ENCODE measurements around the gene OTX2. TPM values are rescaled to one million over a fixed set of nuclear protein-coding genes. Genes with fewer than 3 reads are reported as not detected.

Gene OTX2
- polyA plus RNA-seq, 1 of the 3 experiments (the other 2 are of a cell fraction): not detected

DNA sequence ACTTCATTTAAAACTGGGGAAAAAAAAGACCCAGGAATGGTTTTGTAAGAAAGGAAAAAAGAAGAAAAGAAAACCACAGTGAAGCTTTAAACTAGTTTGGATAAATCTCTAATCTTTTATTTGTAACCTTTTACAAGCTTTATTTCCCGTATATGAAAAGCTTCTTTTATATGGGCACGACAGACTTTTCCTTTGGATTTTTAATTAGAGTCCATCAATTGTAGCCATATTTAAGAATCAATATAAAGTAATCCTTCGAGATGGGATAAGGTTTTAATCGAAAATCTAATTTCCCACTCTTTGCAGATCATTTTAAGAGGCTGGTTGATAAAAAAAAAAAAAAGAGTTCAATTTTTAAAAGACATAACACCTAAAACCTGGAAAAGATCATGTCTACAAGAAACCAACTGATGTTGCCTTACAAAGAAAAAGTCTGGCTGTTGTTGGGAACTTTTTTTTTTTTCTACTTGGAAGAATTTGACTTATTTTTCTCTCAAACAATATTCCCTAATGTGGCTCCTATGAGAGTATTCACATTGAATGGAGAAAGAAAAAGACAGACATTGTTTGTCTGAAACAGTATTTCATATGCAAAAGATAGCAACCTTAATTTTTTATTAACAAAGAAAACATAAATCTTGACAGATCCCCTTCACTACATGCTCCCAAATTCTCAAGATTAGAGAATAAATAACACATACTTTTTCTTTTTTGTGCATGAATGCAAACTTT lies 4.9 kb upstream of the OTX2 start:
- no peaks in the 10 kb centered on the region for H3K36me3 ChIP-seq (replicated peaks in 1 of 2; ENCODE audit: control insufficient read depth in 1 of 2, insufficient read depth in 2 of 2, low read length in 1 of 2)
- no peak overlapping the region for H3K4me2 ChIP-seq
- H3K9ac ChIP-seq: no peak overlapping the region
- DNase-seq: no peak
- no peaks in the 10 kb centered on the region for H3K4me1 ChIP-seq (ENCODE audit: control insufficient read depth in 1 of 2, insufficient read depth in 2 of 2, low read depth in 1 of 2, low read length in 1 of 2)
- no peak overlapping the region for H3K4me3 ChIP-seq (ENCODE audit: low read depth in 2 of 2, low read length in 1 of 2)
- no peak overlapping the region for H3K27ac ChIP-seq (ENCODE audit: low read depth in 2 of 2, low read length in 1 of 2)
- H3K27me3 ChIP-seq (ENCODE audit: insufficient read depth): peaks cover 74% of the 10 kb centered on the region
- ChIA-PET CTCF (no interaction called here), POLR2A (no interaction called here)
- H3K79me2 ChIP-seq (ENCODE audit: insufficient read depth): no peaks in the 10 kb centered on the region
- no peaks in the 10 kb centered on the region for H4K20me1 ChIP-seq (ENCODE audit: insufficient read depth)
- H3F3A ChIP-seq (replicated peaks; ENCODE audit: insufficient read depth): no peaks in the 10 kb centered on the region
- TF ChIP-seq FOXM1 (IDR thresholded peaks at IDR 0.05; ENCODE audit: low read depth) (no peak), YY1 (IDR thresholded peaks at IDR 0.05; ENCODE audit: low read depth) (no peak), TCF12 (IDR thresholded peaks at IDR 0.05) (no peak), RFX5 (IDR thresholded peaks at IDR 0.05; ENCODE audit: low read length) (no peak), EZH2phosphoT487 (IDR thresholded peaks at IDR 0.05; ENCODE audit: borderline replicate concordance, low read depth) (no peak), FOXJ3 (CRISPR knock-in tag; IDR thresholded peaks at IDR 0.05) (no peak), TEAD4 (IDR thresholded peaks at IDR 0.05; ENCODE audit: borderline replicate concordance, insufficient read depth) (no peak), NFIC (IDR thresholded peaks at IDR 0.05; ENCODE audit: borderline replicate concordance) (no peak), EP300 (IDR thresholded peaks at IDR 0.05; ENCODE audit: borderline replicate concordance in 1 of 2, low read depth in 1 of 2, low read length in 1 of 2) (no peak), SIN3A (IDR thresholded peaks at IDR 0.05; ENCODE audit: borderline replicate concordance, low read depth, low read length) (no peak), TAF1 (IDR thresholded peaks at IDR 0.05; ENCODE audit: borderline replicate concordance, low read depth, low read length) (no peak), SMC3 (IDR thresholded peaks at IDR 0.05; ENCODE audit: low read depth, low read length) (no peak)
- TF ChIP-seq, protein P1, sequence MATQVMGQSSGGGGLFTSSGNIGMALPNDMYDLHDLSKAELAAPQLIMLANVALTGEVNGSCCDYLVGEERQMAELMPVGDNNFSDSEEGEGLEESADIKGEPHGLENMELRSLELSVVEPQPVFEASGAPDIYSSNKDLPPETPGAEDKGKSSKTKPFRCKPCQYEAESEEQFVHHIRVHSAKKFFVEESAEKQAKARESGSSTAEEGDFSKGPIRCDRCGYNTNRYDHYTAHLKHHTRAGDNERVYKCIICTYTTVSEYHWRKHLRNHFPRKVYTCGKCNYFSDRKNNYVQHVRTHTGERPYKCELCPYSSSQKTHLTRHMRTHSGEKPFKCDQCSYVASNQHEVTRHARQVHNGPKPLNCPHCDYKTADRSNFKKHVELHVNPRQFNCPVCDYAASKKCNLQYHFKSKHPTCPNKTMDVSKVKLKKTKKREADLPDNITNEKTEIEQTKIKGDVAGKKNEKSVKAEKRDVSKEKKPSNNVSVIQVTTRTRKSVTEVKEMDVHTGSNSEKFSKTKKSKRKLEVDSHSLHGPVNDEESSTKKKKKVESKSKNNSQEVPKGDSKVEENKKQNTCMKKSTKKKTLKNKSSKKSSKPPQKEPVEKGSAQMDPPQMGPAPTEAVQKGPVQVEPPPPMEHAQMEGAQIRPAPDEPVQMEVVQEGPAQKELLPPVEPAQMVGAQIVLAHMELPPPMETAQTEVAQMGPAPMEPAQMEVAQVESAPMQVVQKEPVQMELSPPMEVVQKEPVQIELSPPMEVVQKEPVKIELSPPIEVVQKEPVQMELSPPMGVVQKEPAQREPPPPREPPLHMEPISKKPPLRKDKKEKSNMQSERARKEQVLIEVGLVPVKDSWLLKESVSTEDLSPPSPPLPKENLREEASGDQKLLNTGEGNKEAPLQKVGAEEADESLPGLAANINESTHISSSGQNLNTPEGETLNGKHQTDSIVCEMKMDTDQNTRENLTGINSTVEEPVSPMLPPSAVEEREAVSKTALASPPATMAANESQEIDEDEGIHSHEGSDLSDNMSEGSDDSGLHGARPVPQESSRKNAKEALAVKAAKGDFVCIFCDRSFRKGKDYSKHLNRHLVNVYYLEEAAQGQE (IDR thresholded peaks at IDR 0.05; ENCODE audit: low read depth, low read length): no peak
- TF ChIP-seq, protein P2, sequence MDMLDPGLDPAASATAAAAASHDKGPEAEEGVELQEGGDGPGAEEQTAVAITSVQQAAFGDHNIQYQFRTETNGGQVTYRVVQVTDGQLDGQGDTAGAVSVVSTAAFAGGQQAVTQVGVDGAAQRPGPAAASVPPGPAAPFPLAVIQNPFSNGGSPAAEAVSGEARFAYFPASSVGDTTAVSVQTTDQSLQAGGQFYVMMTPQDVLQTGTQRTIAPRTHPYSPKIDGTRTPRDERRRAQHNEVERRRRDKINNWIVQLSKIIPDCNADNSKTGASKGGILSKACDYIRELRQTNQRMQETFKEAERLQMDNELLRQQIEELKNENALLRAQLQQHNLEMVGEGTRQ (IDR thresholded peaks at IDR 0.05; ENCODE audit: borderline replicate concordance, low read depth, low read length): no peak
- TF ChIP-seq, protein P3, sequence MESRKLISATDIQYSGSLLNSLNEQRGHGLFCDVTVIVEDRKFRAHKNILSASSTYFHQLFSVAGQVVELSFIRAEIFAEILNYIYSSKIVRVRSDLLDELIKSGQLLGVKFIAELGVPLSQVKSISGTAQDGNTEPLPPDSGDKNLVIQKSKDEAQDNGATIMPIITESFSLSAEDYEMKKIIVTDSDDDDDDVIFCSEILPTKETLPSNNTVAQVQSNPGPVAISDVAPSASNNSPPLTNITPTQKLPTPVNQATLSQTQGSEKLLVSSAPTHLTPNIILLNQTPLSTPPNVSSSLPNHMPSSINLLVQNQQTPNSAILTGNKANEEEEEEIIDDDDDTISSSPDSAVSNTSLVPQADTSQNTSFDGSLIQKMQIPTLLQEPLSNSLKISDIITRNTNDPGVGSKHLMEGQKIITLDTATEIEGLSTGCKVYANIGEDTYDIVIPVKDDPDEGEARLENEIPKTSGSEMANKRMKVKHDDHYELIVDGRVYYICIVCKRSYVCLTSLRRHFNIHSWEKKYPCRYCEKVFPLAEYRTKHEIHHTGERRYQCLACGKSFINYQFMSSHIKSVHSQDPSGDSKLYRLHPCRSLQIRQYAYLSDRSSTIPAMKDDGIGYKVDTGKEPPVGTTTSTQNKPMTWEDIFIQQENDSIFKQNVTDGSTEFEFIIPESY (IDR thresholded peaks at IDR 0.05; ENCODE audit: borderline replicate concordance, low read depth): no peak
- TF ChIP-seq, protein P4, sequence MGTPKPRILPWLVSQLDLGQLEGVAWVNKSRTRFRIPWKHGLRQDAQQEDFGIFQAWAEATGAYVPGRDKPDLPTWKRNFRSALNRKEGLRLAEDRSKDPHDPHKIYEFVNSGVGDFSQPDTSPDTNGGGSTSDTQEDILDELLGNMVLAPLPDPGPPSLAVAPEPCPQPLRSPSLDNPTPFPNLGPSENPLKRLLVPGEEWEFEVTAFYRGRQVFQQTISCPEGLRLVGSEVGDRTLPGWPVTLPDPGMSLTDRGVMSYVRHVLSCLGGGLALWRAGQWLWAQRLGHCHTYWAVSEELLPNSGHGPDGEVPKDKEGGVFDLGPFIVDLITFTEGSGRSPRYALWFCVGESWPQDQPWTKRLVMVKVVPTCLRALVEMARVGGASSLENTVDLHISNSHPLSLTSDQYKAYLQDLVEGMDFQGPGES (IDR thresholded peaks at IDR 0.05; ENCODE audit: low read depth, low read length): no peak
- TF ChIP-seq, protein P5, sequence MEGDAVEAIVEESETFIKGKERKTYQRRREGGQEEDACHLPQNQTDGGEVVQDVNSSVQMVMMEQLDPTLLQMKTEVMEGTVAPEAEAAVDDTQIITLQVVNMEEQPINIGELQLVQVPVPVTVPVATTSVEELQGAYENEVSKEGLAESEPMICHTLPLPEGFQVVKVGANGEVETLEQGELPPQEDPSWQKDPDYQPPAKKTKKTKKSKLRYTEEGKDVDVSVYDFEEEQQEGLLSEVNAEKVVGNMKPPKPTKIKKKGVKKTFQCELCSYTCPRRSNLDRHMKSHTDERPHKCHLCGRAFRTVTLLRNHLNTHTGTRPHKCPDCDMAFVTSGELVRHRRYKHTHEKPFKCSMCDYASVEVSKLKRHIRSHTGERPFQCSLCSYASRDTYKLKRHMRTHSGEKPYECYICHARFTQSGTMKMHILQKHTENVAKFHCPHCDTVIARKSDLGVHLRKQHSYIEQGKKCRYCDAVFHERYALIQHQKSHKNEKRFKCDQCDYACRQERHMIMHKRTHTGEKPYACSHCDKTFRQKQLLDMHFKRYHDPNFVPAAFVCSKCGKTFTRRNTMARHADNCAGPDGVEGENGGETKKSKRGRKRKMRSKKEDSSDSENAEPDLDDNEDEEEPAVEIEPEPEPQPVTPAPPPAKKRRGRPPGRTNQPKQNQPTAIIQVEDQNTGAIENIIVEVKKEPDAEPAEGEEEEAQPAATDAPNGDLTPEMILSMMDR (IDR thresholded peaks at IDR 0.05): no peak
- no peaks in the 10 kb centered on the region for H3K9me3 ChIP-seq
- 6% methylated on average over 4 of the region's 4 CpGs for WGBS (ENCODE audit: low lambda C conversion rate)
- H2AFZ ChIP-seq (ENCODE audit: low read depth): no peak overlapping the region
- no peaks in the 10 kb centered on the region for H3K9me2 ChIP-seq
